ENCODE measurements around the gene STOX2. TPM values are rescaled to one million over a fixed set of nuclear protein-coding genes. Genes with fewer than 3 reads are reported as not detected.

The STOX2 gene
- total RNA-seq, 1 donor from 2014 or later: 103 TPM

DNA sequence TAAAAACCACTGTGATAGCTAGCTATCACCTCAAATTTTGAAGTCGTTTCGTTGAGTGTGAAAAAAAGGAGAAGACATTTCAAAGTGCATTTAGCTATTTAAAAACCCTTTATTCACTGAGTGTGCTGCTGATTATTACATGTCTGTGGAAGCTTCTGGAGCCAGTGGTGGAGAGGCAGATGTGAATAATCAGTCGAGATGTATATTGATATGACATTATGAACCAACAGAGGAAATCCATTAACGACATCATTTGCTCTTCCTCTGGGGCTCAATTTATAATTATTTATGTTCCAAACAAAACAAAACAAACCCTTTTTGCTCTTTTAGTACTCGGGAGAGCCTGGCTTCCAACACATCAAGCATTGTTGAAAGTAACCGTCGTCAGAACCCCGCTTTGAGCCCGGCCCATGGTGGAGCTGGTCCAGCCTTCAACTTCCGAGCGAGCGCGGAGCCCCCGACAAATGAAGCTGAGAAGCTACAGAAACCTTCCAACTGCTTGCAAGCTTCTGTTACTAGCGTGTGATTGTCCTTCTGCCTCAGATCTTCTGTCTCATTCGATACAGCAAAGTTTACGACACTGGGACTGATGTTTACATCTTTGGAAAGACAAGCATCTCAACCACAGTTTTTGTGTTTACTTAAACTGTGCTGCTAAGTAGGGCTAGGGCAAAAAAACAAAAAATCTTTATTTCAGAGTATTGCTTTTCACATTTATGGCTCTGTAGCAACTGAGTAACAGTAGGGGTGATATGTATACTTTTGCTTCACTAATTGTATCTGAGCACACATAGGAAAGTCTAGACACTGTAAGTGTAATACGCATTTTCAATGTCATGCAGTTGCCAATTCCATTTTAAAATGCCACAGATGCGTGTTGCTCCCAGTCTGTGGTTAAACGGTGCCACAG lies 111.9 kb downstream of the STOX2 start:
- H3K27me3 Mint-ChIP-seq (ENCODE audit: low read depth): no peaks in the 10 kb centered on the region
- DNase-seq (ENCODE audit: low spot score in 2 of 2, unreplicated experiment in 2 of 2): no peak
- peak overlapping the region; percentile 50 for H3K27ac Mint-ChIP-seq
- H3K4me3 Mint-ChIP-seq: no peak overlapping the region
- H3K4me1 Mint-ChIP-seq: peaks cover 73% of the 10 kb centered on the region
- H3K36me3 Mint-ChIP-seq: peaks cover 44% of the 10 kb centered on the region
- TF ChIP-seq, protein P1, sequence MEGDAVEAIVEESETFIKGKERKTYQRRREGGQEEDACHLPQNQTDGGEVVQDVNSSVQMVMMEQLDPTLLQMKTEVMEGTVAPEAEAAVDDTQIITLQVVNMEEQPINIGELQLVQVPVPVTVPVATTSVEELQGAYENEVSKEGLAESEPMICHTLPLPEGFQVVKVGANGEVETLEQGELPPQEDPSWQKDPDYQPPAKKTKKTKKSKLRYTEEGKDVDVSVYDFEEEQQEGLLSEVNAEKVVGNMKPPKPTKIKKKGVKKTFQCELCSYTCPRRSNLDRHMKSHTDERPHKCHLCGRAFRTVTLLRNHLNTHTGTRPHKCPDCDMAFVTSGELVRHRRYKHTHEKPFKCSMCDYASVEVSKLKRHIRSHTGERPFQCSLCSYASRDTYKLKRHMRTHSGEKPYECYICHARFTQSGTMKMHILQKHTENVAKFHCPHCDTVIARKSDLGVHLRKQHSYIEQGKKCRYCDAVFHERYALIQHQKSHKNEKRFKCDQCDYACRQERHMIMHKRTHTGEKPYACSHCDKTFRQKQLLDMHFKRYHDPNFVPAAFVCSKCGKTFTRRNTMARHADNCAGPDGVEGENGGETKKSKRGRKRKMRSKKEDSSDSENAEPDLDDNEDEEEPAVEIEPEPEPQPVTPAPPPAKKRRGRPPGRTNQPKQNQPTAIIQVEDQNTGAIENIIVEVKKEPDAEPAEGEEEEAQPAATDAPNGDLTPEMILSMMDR (IDR thresholded peaks at IDR 0.05; ENCODE audit: unreplicated experiment): no peak
- peaks cover 10% of the 10 kb centered on the region for H3K9me3 Mint-ChIP-seq

- TF ChIP-seq, protein P1 (IDR thresholded peaks at IDR 0.05; ENCODE audit: unreplicated experiment): no peak
- no peaks in the 10 kb centered on the region for H3K27me3 Mint-ChIP-seq (ENCODE audit: low read depth)
- H3K27ac Mint-ChIP-seq: peak overlapping the region; percentile 63
- DNase-seq (ENCODE audit: low spot score in 2 of 2, unreplicated experiment in 2 of 2): no peak
- peaks cover 74% of the 10 kb centered on the region for H3K4me1 Mint-ChIP-seq
- no peak overlapping the region for H3K4me3 Mint-ChIP-seq
- H3K9me3 Mint-ChIP-seq: peaks cover 10% of the 10 kb centered on the region
- H3K36me3 Mint-ChIP-seq: peaks cover 44% of the 10 kb centered on the region
Observed at GRCh38 chr4:184019076-184019475, 114.0 kb downstream of the STOX2 start.

DNA sequence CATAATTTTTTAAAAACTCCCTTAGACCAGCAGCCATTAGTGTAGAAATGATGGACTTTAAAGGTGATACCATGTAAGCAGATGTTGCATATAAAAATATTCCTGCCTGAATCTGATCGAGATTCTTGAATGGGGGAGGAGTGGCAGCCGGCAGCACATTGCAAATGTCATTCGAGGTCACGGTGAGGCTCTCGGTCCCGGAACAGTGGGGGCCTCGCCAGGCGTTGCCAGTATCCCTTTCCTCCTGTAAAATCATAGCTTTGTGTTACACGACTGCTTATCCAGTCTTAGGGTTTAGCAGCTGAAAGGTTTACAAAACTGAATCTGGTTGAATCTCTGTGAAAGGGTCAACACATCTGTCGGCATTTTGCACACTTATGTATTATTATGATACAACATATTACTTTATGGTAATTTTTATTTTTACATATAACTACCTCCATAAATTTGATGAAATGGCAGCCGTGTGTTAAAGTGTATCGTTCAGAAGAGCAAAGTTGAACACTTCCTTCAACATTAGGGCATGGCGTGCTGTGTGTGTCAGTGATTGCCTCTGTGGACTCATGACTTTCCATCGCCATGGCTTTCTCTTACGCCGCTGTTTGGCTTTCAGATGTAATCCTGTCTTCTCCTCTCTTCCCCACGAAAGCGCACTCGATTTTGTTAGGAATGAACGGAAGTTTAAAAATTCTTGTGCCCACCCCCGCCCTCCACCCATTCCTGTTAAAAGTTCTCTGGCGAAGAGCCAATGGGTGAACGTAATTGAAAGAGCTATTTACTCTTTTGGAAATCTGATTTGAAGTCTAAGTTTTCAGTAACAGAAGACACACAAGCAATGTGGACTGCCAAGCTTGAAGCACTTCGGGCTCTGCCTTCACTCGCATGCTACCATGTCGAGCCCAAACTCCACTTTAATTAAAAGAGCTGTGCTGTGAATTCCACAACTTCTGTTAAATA lies 114.8 kb downstream of the STOX2 start:
- TF ChIP-seq, protein P1 (IDR thresholded peaks at IDR 0.05; ENCODE audit: unreplicated experiment): no peak
- DNase-seq (ENCODE audit: low spot score in 2 of 2, unreplicated experiment in 2 of 2): no peak
- Mint-ChIP-seq H3K27me3 (ENCODE audit: low read depth) (no peaks in the 10 kb centered on the region), H3K4me1 (peaks cover 73% of the 10 kb centered on the region), H3K36me3 (peaks cover 44% of the 10 kb centered on the region), H3K4me3 (no peak overlapping the region), H3K9me3 (peaks cover 10% of the 10 kb centered on the region), H3K27ac (peak overlapping the region; percentile 76)

DNA sequence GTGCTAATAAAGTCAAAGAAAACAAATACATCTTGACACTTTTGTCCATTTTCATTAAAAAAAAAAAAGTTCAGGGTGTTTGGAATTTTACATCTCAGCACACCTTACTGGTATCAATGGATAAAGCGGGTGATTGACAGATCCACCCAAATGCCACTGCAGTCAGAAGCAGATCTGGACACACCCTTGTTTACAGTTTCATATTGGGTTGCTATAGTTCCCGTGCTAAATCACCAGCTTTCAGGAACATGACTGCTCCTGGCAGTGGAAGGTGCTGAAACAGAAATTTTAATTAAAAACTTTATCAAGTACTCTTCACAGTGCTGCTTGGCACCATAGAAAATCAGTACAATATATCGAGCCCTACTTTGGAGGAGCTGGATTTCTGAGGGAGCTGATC lies 116.3 kb downstream of the STOX2 start:
- Mint-ChIP-seq H3K36me3 (peaks cover 41% of the 10 kb centered on the region), H3K4me1 (peaks cover 69% of the 10 kb centered on the region), H3K27ac (no peak overlapping the region), H3K4me3 (no peak overlapping the region), H3K9me3 (peaks cover 10% of the 10 kb centered on the region), H3K27me3 (ENCODE audit: low read depth) (no peaks in the 10 kb centered on the region)
- TF ChIP-seq, protein P1 (IDR thresholded peaks at IDR 0.05; ENCODE audit: unreplicated experiment): no peak
- no peak for DNase-seq (ENCODE audit: low spot score in 2 of 2, unreplicated experiment in 2 of 2)

DNA sequence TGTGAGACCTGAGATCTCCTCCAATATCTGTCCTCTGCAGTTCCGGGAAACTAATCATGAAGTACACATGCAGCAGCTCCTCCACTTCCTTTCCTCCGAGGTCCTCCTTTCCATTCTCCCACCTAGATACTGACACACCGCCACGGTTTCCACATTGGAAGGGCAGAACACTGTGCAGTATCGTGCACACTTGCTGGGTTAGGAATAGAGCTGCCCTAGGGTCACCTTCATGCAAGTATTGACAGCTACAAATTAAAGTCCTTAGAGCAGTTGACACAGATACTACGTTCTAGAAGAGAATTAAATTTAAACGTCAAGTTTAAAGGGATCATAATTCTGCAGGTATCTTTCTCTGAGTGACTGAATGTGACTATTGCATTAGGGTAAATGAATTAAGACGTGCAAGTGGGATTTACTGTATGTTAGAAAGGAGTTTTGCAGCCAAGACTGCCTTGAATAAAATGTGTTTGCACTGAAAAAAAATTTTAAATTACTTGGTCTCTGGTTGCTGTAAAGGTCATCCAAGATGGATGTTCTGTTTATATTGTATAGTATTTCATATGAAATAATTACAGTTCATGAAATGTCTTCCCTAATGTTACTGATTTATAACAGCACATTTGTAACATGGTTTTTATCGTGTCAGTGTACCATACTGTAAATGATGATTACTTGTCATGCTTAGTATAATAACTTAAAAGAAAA lies 117.7 kb downstream of the STOX2 start:
- DNase-seq (ENCODE audit: low spot score in 2 of 2, unreplicated experiment in 2 of 2): no peak
- peak overlapping the region; percentile 83 for H3K27ac Mint-ChIP-seq
- H3K4me3 Mint-ChIP-seq: no peak overlapping the region
- peaks cover 65% of the 10 kb centered on the region for H3K4me1 Mint-ChIP-seq
- peaks cover 29% of the 10 kb centered on the region for H3K36me3 Mint-ChIP-seq
- peaks cover 10% of the 10 kb centered on the region for H3K9me3 Mint-ChIP-seq
- no peaks in the 10 kb centered on the region for H3K27me3 Mint-ChIP-seq (ENCODE audit: low read depth)
- TF ChIP-seq, protein P1 (IDR thresholded peaks at IDR 0.05; ENCODE audit: unreplicated experiment): no peak
